NCI-H748 (cell line): ENCODE results near the gene CELF4.

ENCODE experiments used
- DNase-seq: peaks from one replicate; lab custom pipeline; 2025; ENCODE audit not compliant: unreplicated experiment; lab: John Stamatoyannopoulos, UW

CELF4 gene

DNA sequence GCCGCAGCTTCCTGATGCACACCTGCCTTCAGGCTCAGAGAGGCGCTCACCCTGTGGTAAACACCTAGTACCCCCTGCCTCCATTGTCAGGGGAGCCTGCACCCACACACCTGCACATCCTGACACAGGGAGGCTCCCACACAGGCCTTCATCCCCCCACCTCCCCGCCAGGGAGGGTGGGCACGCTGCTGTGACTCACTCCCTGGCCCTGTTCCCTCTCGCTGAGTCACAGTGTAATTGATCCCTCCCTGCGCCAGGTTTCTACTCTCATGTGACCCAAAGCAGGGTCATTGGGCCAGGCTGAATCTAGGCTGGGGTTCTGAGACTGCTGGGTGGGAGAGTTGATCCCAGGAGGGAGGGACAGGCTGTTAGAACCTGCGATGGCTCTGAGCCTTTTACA lies 8.5 kb upstream of the CELF4 start:
- DNase-seq: peak; percentile 21

GRCh38 chr18:37572736-37573135 lies 7.1 kb upstream of the CELF4 start:
- no peak for DNase-seq

DNA sequence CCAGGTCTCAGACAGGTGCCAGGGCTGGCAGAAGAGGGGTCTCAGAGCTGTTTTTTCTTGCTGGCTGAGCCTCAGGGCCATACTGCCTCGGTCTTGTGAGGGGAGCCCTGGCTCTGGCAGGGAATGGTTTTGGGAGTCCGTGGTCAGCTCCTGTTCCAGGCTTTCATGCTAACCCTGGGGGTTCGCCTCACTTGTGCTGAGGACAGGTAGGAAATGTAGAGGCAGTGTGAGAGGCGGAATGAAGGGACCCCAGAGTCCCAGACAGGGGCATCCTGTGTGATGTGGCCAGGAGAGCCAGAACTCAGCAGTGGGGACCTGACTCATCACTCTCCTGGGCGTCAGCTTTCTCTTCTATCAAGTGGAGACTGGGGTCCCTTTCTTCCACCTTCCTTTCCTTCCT lies 5.7 kb upstream of the CELF4 start:
- DNase-seq: no peak

DNA sequence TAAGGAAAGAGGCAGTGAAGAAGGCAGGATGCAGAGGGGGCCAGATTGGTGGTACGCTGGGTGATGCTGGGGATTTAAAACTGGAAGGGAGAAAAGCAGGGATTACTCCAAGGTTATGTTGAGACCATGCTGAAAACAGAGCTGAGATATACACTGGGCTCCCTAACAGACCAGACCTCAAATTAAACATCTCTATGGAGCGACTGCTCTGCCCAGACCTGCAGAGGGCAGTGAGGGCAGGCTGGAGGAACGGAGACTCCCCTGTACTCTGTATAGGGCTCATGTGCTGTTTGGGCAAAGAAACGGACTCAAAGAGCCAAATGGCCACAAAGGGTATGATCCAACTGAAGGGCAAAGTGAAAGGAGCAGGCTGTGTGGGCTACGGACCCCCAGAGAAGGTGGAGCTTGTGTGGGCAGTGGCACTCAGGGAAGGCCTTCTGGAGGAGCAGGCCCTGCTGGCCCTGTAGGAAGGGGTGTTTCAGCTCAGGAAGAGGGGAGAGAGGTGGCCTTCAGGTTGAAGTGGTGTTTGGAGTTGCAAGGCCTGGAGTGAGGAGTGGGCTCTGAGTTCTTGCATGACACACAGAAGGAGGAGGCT lies 4.8 kb upstream of the CELF4 start:
- peak; percentile 32 for DNase-seq

DNA sequence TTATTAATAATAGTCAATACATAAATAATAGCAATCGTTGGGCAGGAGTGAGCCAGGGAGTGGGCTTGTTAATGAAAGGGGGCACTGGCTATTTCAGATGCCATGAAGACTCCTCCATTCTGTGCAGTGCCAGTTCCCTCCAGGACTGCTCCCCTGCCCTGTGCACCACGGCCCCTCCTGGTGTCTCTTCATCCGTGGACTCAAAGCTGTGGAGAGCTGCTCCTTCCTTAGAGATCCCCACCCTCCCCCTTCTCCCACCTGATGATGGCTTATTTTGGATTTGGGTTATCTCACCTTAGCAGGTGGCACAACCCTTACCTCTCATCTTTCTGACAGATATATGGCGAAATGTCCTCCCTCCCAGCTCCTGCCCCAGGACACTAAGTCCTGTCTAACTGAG lies 3.1 kb upstream of the CELF4 start:
- peak; percentile 23 for DNase-seq

- peak; percentile 60 for DNase-seq
Observed at GRCh38 chr18:37567994-37568359, 2.4 kb upstream of the CELF4 start.

- peak; percentile 69 for DNase-seq
Observed at GRCh38 chr18:37567061-37567993, 1.7 kb upstream of the CELF4 start.

DNA sequence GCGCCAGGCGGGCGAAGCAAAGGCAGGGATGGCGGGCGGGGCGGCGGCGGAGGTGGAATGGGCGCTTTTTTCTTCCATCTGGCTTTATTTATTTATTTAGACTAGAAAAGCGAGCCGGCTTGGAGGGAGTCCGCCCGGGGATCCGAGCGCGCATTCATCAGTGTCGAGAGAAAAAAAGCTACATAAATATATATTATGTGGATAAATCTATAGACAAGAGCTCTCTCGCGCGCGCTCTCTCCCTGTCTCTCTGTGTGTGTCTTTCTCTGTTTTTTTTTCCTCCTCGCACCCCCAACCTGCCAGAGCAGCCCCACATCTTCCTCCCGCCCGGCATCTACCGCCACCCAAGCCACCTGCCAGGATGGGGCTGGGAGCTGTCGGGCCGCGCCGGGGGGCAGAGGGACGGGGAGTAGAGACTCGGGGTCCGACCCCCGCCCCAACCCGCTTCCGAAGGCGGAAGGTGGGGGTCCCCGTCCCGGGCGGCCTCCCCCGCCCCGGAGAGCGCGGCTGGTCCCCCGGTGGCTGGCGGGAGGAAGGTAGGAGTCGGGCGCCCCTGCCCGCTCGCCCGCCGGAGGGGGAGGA lies 972 bp upstream of the CELF4 start:
- peak; percentile 80 for DNase-seq

DNA sequence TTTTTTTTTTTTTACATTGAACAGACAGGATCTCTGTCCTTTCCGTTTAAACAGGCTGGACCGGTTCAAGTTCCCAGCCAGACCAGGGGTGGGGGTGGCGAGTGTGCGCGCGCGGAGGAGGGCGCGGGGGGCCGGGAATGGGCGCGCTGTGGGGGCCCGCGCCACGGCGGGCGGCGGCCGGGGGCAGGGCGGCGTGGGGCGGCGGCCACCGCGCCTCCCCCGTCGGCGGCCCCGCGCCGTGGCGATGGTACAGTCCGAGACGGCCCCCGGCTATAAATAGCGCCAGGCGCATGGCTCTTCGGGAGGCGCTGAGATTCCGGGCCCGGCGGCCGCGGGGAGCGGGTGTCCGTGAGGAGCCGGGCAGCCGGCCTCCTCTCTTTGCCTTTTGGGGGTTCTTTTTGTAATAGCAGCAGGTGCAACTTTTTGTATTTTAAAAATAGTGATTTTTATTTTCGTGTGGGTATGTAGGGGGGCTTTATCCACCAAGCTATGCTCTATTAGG lies 430 bp upstream of the CELF4 start:
- peak; percentile 94 for DNase-seq

DNA sequence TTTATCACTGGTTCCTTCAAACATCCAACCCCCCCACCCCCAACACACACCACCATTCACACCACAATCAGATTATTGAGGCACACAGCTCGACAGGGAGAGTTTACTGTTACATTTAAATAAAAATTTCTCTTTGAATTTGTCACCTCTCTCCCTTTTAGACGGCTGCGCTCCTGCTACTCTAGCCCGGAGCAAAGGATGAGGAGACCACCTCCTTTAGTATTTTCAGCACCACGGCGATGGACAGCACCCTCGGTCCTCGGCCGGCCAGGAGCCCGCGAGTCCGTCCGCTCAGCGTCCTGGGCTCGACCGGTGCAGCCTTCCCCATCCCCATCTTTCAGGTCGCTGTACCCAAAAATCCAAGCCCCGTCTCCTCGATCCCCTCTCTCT lies 892 bp downstream of the CELF4 start:
- peak; percentile 62 for DNase-seq

- peak; percentile 77 for DNase-seq
Observed at GRCh38 chr18:37563931-37564392, 1.6 kb downstream of the CELF4 start.

- peak; percentile 20 for DNase-seq
Observed at GRCh38 chr18:37561986-37562385, 3.6 kb downstream of the CELF4 start.

- no peak for DNase-seq
Observed at GRCh38 chr18:37560003-37560402, 5.6 kb downstream of the CELF4 start.

GRCh38 chr18:37559194-37559593 lies 6.4 kb downstream of the CELF4 start:
- DNase-seq: no peak

- no peak for DNase-seq
Observed at GRCh38 chr18:37554399-37554787, 11.2 kb downstream of the CELF4 start.

- no peak for DNase-seq
Observed at GRCh38 chr18:37553633-37554398, 11.8 kb downstream of the CELF4 start.

DNA sequence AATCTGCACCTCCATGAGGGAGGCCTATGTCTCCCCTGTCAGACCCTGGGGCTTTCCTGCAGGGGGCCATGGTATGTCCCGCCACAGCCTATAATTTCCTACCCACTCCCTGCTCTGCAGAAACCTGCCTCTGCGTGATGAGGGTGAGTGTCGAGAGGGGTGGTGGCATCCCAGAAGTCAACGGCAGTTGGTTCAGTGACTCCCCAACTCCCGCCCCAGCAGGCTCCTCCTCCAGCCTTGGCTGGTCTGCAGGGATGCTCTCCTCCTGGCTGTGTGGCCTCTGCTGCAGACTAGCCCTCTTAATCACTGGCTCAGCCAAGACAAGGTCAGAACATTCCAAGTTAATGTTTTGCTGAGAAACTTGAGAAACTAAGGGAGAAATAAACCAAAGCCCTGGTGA lies 13.3 kb downstream of the CELF4 start:
- no peak for DNase-seq

DNA sequence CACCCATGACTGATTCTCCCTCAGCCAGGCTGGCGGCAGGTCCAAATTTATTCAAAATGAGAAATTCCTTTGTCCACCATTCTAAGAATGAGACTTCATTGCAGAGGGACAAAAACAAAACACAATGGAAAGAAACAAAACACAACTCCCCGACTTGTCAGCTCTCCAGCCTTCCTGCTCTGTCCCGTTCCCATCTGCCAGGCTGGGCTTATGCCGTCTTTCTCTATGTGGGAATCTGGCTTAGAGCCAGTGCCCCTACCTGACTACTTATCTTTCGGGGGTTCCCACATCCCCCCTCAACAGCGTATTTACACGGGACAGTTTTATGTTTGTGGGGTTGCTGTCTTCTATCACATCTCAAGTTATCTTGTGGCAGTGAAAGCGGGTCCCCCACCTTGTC lies 13.8 kb downstream of the CELF4 start:
- no peak for DNase-seq

GRCh38 chr18:37551249-37551648 lies 14.3 kb downstream of the CELF4 start:
- no peak for DNase-seq

DNA sequence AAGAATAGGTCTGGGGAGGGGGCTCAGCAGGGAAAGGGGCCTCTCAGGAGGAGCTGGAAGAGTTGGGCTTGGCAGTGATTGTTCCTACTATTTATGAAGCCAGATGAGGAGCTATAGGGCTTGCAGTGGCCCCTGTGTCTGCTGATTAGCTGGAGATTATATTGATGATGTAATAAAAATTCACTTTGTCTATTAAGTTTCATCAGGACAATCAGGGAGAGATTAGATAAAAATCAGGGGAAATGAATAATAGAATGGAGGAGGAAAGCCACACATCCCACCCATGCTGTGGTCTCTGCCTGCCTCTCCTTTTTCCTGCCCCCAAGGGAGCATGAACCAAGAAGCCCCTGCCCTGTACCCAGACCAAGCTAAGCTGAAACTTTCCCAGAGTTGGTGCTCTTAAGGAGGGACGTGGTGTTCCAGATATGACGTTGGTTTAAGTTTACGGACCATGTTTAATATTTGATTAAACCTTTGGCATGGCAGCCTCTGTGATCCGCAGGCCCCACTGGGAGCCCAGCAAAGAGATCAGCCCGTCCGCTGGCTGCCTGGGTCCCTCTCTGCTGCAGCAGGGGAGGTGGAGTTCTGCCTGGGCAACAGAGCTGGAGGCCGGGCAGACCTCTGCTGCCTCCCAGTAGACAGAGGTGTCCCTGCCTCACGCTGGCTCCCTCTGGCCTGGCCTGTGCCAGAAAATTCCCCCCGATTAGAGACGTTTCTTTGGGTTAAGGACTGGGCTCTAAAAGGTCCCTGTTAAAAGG lies 15.3 kb downstream of the CELF4 start:
- DNase-seq: no peak
